ENCODE results near the gene TSHB.
"Not testable (repeated sequence)": the region's sequence is repeated elsewhere in the genome, so short reads cannot be mapped to it uniquely, and the experiment has no call there.

TSHB gene

DNA sequence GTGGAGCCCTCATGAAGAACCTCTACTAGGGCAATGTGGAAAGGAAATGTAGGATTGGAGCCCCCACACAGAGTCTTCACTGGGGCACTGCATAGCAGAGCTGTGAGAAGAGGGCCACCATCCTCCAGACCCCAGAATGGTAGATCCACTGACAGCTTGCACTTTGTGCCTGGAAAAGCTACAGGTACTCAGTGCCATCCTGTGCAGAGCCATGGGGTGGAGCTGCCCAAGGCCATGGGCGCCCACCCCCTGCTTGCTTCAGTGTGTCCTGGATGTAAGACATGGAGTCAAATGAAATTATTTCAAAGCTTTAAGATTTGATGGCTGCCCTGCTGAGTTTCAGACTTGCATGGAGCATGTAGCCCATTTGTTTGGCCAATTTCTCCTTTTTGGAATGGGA, 17.2 kb upstream of the TSHB start:
- no peak for DNase-seq (ENCODE audit: low read depth)
- no peak overlapping the region for H3K4me3 ChIP-seq (ENCODE audit: low read length)
- no peak for TF ChIP-seq CTCF (conservative IDR thresholded peaks at IDR 0.05; ENCODE audit: low read length)

- no peak for DNase-seq (ENCODE audit: low read depth)
- TF ChIP-seq CTCF (conservative IDR thresholded peaks at IDR 0.05; ENCODE audit: low read length) = no peak
Observed at GRCh38 chr1:115013792-115014191, 15.8 kb upstream of the TSHB start.

DNA sequence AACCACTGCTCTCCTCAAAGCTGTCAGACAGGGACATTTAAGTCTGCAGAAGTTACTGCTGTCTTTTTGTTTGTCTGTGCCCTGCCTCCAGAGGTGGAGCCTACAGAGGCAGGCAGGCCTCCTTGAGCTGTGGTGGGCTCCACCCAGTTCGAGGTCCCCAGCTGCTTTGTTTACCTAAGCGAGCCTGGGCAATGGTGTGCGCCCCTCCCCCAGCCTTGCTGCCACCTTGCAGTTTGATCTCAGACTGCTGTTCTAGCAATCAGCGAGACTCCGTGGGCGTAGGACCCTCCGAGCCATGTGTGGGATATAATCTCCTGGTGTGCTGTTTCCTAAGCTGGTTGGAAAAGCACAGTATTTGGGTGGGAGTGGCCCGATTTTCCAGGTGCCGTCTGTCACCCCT, 10.1 kb upstream of the TSHB start:
- not testable (repeated sequence) for H3K4me3 ChIP-seq (ENCODE audit: low read length); DNase-seq (ENCODE audit: low read depth)

More at GRCh38 chr1:115013792-115014191, 15.8 kb upstream of the TSHB start:
- no peak overlapping the region for H3K4me3 ChIP-seq (ENCODE audit: low read length)

- no peak for TF ChIP-seq CTCF (conservative IDR thresholded peaks at IDR 0.05; ENCODE audit: low read length)
- H3K4me3 ChIP-seq (ENCODE audit: low read length) = no peak overlapping the region
- DNase-seq (ENCODE audit: low read depth) = no peak
Observed at GRCh38 chr1:115021145-115021544, 8.5 kb upstream of the TSHB start.

DNA sequence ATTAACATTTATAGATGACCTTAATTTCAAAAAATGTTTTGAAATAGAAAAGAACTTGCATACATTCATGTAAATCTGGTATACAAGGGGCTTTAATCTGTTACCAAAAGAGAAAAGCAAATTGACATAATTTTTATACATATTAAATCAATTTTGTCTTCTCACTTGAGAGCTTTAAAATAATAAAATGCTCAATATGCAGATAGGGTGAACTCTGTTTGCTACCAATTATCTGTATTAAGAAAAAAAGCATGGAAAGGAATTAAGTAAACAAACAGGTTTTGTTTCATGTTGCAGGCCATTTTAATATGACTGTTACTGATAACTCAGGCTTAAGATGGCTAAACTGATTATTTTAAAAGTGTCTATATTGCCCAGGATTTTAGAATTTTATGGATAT, 6.0 kb upstream of the TSHB start:
- H3K4me3 ChIP-seq (ENCODE audit: low read length) = no peak overlapping the region
- DNase-seq (ENCODE audit: low read depth) = no peak
- no peak for TF ChIP-seq CTCF (conservative IDR thresholded peaks at IDR 0.05; ENCODE audit: low read length)

DNA sequence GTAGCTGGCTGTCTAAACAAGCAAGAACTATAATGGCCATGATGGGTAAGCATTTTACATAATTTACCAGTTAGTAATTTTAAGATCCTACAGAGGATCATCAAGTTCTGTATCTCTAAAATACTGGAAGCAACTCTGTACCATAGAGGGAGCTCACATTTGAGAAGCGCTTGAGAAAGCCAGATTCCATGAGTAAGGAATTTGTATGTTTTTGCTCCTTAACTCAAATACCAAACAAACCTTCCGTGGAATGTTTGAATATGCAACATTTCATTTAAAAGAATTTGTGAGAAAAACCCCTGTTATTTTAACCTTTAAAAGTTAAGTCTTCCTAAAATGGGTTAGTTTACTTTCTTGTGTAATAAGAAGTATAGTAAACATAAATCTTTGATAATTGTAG, 2.0 kb downstream of the TSHB start:
- DNase-seq (ENCODE audit: low read depth) = no peak
- H3K4me3 ChIP-seq (ENCODE audit: low read length) = no peak overlapping the region
- no peak for TF ChIP-seq CTCF (conservative IDR thresholded peaks at IDR 0.05; ENCODE audit: low read length)

DNA sequence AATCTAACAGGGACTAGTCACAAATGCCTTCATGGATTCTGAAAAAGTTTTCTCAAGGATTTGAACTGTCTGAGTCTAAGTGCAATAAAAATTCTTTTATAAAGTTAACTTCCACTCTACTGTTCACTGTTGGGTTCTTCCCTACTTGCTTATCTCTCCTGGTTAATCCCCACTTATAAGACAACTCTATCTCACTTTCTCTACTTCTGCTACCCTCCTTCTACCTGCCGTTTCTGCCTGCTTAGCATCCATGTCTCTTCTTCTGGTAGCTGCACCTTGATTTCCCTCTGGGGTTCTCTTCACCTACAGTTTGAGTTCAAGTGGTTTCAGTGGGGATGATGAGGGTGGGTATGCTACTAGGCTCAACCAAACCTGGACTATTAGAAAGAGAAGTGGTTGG, 6.0 kb downstream of the TSHB start:
- TF ChIP-seq CTCF (conservative IDR thresholded peaks at IDR 0.05; ENCODE audit: low read length) = no peak
- DNase-seq (ENCODE audit: low read depth) = no peak

More for the DNA sequence above, 6.0 kb downstream of the TSHB start:
- H3K4me3 ChIP-seq (ENCODE audit: low read length) = no peak overlapping the region
